Sciatic nerve (tissue), 2 donors: Measurements from ENCODE around the gene CLIC4. TPM values are rescaled to one million over a fixed set of nuclear protein-coding genes. Genes with fewer than 3 reads are reported as not detected.
"Not testable (repeated sequence)": the region's sequence is repeated elsewhere in the genome, so short reads cannot be mapped to it uniquely, and the experiment has no call there.

Experiments
- ATAC-seq: fragments of 200-7000 bp; cut with Tn5 transposase; one replicate; pipeline ENCODE4 v1.9.1; 2020; ENCODE audit warnings: mild to moderate bottlenecking, moderate library complexity
- DNase-seq: peaks from one replicate; pipeline ENCODE4 v3.0.0-alpha.2; 2020; ENCODE audit warnings: low spot score
- intact Hi-C: fragments of 100-400 bp; cut with DNase I; formaldehyde crosslinking; loops from one replicate; pipeline ENCODE4 v1.14.2; 2022
- total RNA-seq: library from RNA; stranded (reverse); fragmentation: NEBNext Ultra II Directional; extraction: Animal tissue kit (Norgen Biotek cat#: 25700); gene quantifications from one replicate; pipeline ENCODE4 v1.2.1, GENCODE V29; 2021
- donor health status: DM: no; HTN: no; CAD: no.
- donor health status: DM: no; HTN: no; CAD: no.

Gene CLIC4
- total RNA-seq, 1 donor from 2014 or later, result 387 TPM

- ATAC-seq (peak; percentile 77), DNase-seq (peak; percentile 88)
- intact Hi-C loops, result no loop called here
These were observed 30.3 kb upstream of the CLIC4 start for GRCh38 chr1:24714859-24715520.

- DNase-seq (no peak), ATAC-seq (no peak)
- intact Hi-C loops, result no loop called here
These were observed 29.6 kb upstream of the CLIC4 start for GRCh38 chr1:24715658-24716057.

- ATAC-seq (peak; percentile 25), DNase-seq (no peak)
- intact Hi-C loops, result no loop called here
These were observed 27.2 kb upstream of the CLIC4 start for GRCh38 chr1:24717887-24718650.

- DNase-seq (peak; percentile 86), ATAC-seq (peak; percentile 88)
- intact Hi-C loops, result no loop called here
These were observed 25.1 kb upstream of the CLIC4 start for GRCh38 chr1:24720152-24720551.

GRCh38 chr1:24721533-24721932 is 23.7 kb upstream of the CLIC4 start:
- intact Hi-C loops, result no loop called here
- DNase-seq, result no peak
- ATAC-seq, result no peak

GRCh38 chr1:24722073-24723035 is 22.9 kb upstream of the CLIC4 start:
- DNase-seq, intact Hi-C loops, ATAC-seq: not testable (repeated sequence)

- intact Hi-C loops, result no loop called here
- peak; percentile 79 for ATAC-seq
- DNase-seq, result no peak
These were observed 20.7 kb upstream of the CLIC4 start for GRCh38 chr1:24724345-24725208.

- DNase-seq (no peak), ATAC-seq (peak; percentile 25)
- intact Hi-C loops, result no loop called here
These were observed 20.0 kb upstream of the CLIC4 start for GRCh38 chr1:24725209-24725651.

GRCh38 chr1:24726741-24727140 is 18.5 kb upstream of the CLIC4 start:
- no peak for DNase-seq
- intact Hi-C loops, result no loop called here
- no peak for ATAC-seq

GRCh38 chr1:24727501-24728216 is 17.6 kb upstream of the CLIC4 start:
- intact Hi-C loops, result no loop called here
- ATAC-seq (peak; percentile 72), DNase-seq (no peak)

GRCh38 chr1:24728982-24729381 is 16.3 kb upstream of the CLIC4 start:
- intact Hi-C loops, result no loop called here
- ATAC-seq (no peak), DNase-seq (no peak)

GRCh38 chr1:24732186-24732885 is 12.9 kb upstream of the CLIC4 start:
- ATAC-seq (no peak), DNase-seq (no peak)
- intact Hi-C loops, result no loop called here

- ATAC-seq, result peak; percentile 49
- DNase-seq, intact Hi-C loops: not testable (repeated sequence)
These were observed 11.9 kb upstream of the CLIC4 start for GRCh38 chr1:24733342-24733741.

GRCh38 chr1:24735156-24735508 is 10.1 kb upstream of the CLIC4 start:
- intact Hi-C loops, result no loop called here
- ATAC-seq (no peak), DNase-seq (no peak)

- intact Hi-C loops, result no loop called here
- DNase-seq (peak; percentile 42), ATAC-seq (peak; percentile 65)
These were observed 9.5 kb upstream of the CLIC4 start for GRCh38 chr1:24735509-24736375.

- ATAC-seq (no peak), DNase-seq (peak; percentile 13)
- intact Hi-C loops, result no loop called here
These were observed 7.7 kb upstream of the CLIC4 start for GRCh38 chr1:24737368-24738117.
